Measurements from ENCODE around the gene FAM171A1.
A peak's percentile ranks its signal among the peaks of the same experiment; 100 is the strongest.

Gene FAM171A1

DNA sequence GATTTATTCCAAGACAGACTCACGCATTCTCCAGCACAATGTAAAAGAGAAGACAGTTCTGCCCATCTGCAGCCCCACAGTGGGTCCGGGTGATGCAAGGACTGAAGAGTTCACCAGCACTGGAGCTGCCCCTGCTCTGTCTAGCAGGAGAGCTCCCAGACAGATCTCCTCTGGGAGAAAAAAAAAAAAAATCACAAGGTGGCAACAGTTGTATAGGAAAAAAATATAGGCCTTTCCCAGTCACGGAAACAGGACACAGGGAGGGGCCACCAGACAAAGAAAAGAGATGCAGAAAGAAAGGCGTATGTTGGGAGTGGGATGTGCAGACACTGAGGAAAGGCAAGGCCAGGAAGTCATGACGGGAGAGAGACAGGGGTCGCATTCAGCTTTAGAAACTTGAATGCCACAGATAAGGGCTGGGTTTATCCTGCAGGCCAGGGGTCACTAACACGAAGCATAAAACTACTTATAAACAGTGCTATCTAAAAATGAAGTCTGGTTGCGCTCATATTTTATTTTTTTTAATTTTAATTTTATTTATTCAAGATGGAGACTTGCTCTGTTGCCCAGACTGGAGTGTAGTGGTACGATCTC is 54.1 kb downstream of the FAM171A1 start:
- TF ChIP-seq CTCF (IDR thresholded peaks at IDR 0.05; ENCODE audit: insufficient read depth, missing control alignments): no peak
- no peak for DNase-seq (ENCODE audit: insufficient read length, low spot score)
- no peak for FAIRE-seq

GRCh38 chr10:15316145-15316544 is 54.9 kb downstream of the FAM171A1 start:
- no peak for TF ChIP-seq CTCF (IDR thresholded peaks at IDR 0.05; ENCODE audit: insufficient read depth, missing control alignments)
- FAIRE-seq (no peak), DNase-seq (ENCODE audit: insufficient read length, low spot score) (no peak)

- DNase-seq (ENCODE audit: insufficient read length, low spot score) (peak; percentile 29), FAIRE-seq (peak; percentile 53)
- no peak for TF ChIP-seq CTCF (IDR thresholded peaks at IDR 0.05; ENCODE audit: insufficient read depth, missing control alignments)
Observed at GRCh38 chr10:15315286-15315685, 55.8 kb downstream of the FAM171A1 start.

GRCh38 chr10:15314482-15315045 is 56.5 kb downstream of the FAM171A1 start:
- TF ChIP-seq CTCF (IDR thresholded peaks at IDR 0.05; ENCODE audit: insufficient read depth, missing control alignments): no peak
- DNase-seq (ENCODE audit: insufficient read length, low spot score) (no peak), FAIRE-seq (no peak)

GRCh38 chr10:15313843-15314242 is 57.2 kb downstream of the FAM171A1 start:
- FAIRE-seq: no peak
- no peak for DNase-seq (ENCODE audit: insufficient read length, low spot score)
- TF ChIP-seq CTCF (IDR thresholded peaks at IDR 0.05; ENCODE audit: insufficient read depth, missing control alignments): no peak

GRCh38 chr10:15313047-15313446 is 58.0 kb downstream of the FAM171A1 start:
- FAIRE-seq: no peak
- DNase-seq (ENCODE audit: insufficient read length, low spot score): no peak
- TF ChIP-seq CTCF (IDR thresholded peaks at IDR 0.05; ENCODE audit: insufficient read depth, missing control alignments): no peak

DNA sequence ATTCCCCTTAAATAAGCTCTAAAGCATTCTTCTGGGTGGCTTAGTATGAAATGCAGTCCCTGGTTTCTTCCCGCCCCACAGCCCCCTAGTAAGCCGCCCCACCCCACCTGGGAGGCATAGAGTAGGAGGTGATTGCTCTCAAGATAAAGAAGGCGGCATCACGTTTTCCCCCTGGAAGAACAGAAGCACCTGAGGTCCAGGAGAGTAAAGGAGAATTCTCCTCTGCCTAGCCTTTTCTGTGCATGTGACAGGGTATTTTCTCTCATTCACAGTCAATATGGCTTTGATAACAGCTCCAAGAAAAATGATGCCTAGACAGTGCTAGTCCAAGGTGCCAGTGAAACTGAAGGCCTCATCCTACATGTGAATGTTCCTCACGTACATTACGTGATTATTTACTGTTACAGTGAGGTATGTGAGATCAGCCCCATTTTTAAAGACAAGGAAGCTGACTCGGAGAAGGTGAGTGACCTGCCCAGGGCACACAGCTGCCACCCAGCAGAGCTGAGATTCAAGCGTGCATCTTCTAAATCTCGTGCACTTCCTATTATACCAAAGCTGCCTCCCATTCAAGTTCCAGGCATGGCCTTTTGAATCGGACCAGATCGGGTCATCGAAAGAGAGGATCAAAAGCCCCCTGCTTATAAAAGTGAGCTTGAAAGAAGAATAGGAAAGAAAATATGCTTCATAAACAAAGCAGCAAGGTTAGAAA is 59.4 kb downstream of the FAM171A1 start:
- FAIRE-seq (no peak), DNase-seq (ENCODE audit: insufficient read length, low spot score) (no peak)
- no peak for TF ChIP-seq CTCF (IDR thresholded peaks at IDR 0.05; ENCODE audit: insufficient read depth, missing control alignments)
